ENCODE measurements around the gene C5orf47. TPM values are rescaled to one million over a fixed set of nuclear protein-coding genes. Genes with fewer than 3 reads are reported as not detected.

Gene C5orf47
- not detected in 2 replicates for total RNA-seq

GRCh38 chr5:173988554-173989431 lies at the start of gene C5orf47:
Gene C5orf47, plus strand, starts transcription at chr5:173989170. Its CDS starts 94 bp downstream, at chr5:173989264.

GRCh38 chr5:174045470-174046025 lies 56.6 kb downstream of the C5orf47 start, which contains the start of gene NSG2:
Gene NSG2, plus strand, starts transcription at chr5:174045706. Its CDS starts 1,050 bp downstream, at chr5:174046756.

Other genes with a start within 250 kb of the C5orf47 start
- gene CPEB4, start 100.8 kb upstream of the C5orf47 start, total RNA-seq, result 18.4 and 30.2 TPM in 2 replicates
- gene NSG2, start 56.5 kb downstream of the C5orf47 start, total RNA-seq, result 0.36 TPM in 1 of 2 replicates, not detected in the other

Measured in thoracic aorta endothelial cell (primary cell).